Calu3 (cell line): Measurements from ENCODE around the gene CSF1. TPM values are rescaled to one million over a fixed set of nuclear protein-coding genes. Genes with fewer than 3 reads are reported as not detected.

Source experiments
- BruUV-seq: library from RNA; stranded (reverse); fragments of 400-500 nt; replicated peaks from 2 replicates; lab custom pipeline; 2021; lab: Mats Ljungman, UMichigan
- CTCF ChIA-PET: fragments of 300-600 bp; sonication (Branson Sonifier 250); formaldehyde crosslinking; loops from one replicate; lab custom pipeline; 2022; ENCODE audit warnings: antibody characterized with exemption; lab: Charles Lee
- DNase-seq: peaks from one replicate; pipeline ENCODE4 v3.0.0; 2022
- H3K27ac Mint-ChIP-seq: one replicate; pipeline ENCODE4 v1.8.0; 2022; ENCODE audit warnings: mixed read lengths; ENCODE audit not compliant: unreplicated experiment
- H3K27me3 Mint-ChIP-seq: one replicate; pipeline ENCODE4 v1.8.0; 2022; ENCODE audit warnings: mixed read lengths; ENCODE audit not compliant: unreplicated experiment
- H3K36me3 Mint-ChIP-seq: one replicate; pipeline ENCODE4 v1.8.0; 2022; ENCODE audit warnings: mild to moderate bottlenecking, moderate library complexity, mixed read lengths; ENCODE audit not compliant: insufficient read depth, unreplicated experiment
- H3K4me1 Mint-ChIP-seq: one replicate; pipeline ENCODE4 v1.8.0; 2022; ENCODE audit warnings: mild to moderate bottlenecking, low read depth, mixed read lengths; ENCODE audit not compliant: unreplicated experiment
- H3K4me3 Mint-ChIP-seq: one replicate; pipeline ENCODE4 v1.8.0; 2022; ENCODE audit warnings: mild to moderate bottlenecking, low read depth, moderate library complexity, mixed read lengths; ENCODE audit not compliant: unreplicated experiment
- H3K9me3 Mint-ChIP-seq: one replicate; pipeline ENCODE4 v1.8.0; 2022; ENCODE audit warnings: low read depth, mixed read lengths; ENCODE audit not compliant: unreplicated experiment
- CTCF ChIP-seq: fragments of 200-600 bp; IDR thresholded peaks from one replicate; pipeline ENCODE4 v1.8.0; 2022; ENCODE audit warnings: antibody characterized with exemption; ENCODE audit not compliant: unreplicated experiment
- intact Hi-C: fragments of 100-400 bp; cut with micrococcal nuclease; formaldehyde crosslinking; loops from one replicate; pipeline ENCODE4 v1.10.0; 2022; ENCODE audit not compliant: unreplicated experiment
- total RNA-seq: library from RNA; stranded (reverse); gene quantifications from 2 replicates; pipeline ENCODE4 v1.2.3, GENCODE V29; 2022

CSF1 gene
- total RNA-seq, 1 experiment from 2014 or later = 10.8 TPM

- Mint-ChIP-seq H3K36me3 (no peaks in the 10 kb centered on the region), H3K4me3 (no peak overlapping the region), H3K9me3 (no peaks in the 10 kb centered on the region), H3K27ac (no peak overlapping the region), H3K4me1 (peaks cover 30% of the 10 kb centered on the region), H3K27me3 (peaks cover 9% of the 10 kb centered on the region)
- CTCF ChIA-PET = interaction anchor here (1.0 kb wide), 1 partner anchor 82 kb away, joined by 4 read pairs; the partner anchor contains the start of gene AHCYL1
- no TSS peak for BruUV-seq
- no peak for DNase-seq
- intact Hi-C loops = no loop called here
- TF ChIP-seq CTCF = no peak
Measured at GRCh38 chr1:109902204-109902985, 8.3 kb upstream of the CSF1 start.

- Mint-ChIP-seq H3K9me3 (no peaks in the 10 kb centered on the region), H3K27me3 (peaks cover 15% of the 10 kb centered on the region), H3K4me3 (no peak overlapping the region), H3K36me3 (no peaks in the 10 kb centered on the region), H3K4me1 (peaks cover 30% of the 10 kb centered on the region), H3K27ac (no peak overlapping the region)
- CTCF ChIA-PET = no interaction called here
- BruUV-seq = no TSS peak
- intact Hi-C loops = no loop called here
- DNase-seq = no peak
- no peak for TF ChIP-seq CTCF
Measured at GRCh38 chr1:109903376-109903930, 7.2 kb upstream of the CSF1 start.

GRCh38 chr1:109904105-109904817 is 6.4 kb upstream of the CSF1 start:
- TF ChIP-seq CTCF = no peak
- BruUV-seq = no TSS peak
- Mint-ChIP-seq H3K4me3 (no peak overlapping the region), H3K4me1 (peaks cover 30% of the 10 kb centered on the region), H3K36me3 (no peaks in the 10 kb centered on the region), H3K27me3 (peaks cover 15% of the 10 kb centered on the region), H3K9me3 (no peaks in the 10 kb centered on the region), H3K27ac (no peak overlapping the region)
- CTCF ChIA-PET = interaction anchor here (0.8 kb wide), 1 partner anchor 21 kb away, joined by 3 read pairs; no protein-coding TSS in a partner anchor
- intact Hi-C loops = no loop called here
- DNase-seq = no peak

GRCh38 chr1:109905491-109905890 is 5.2 kb upstream of the CSF1 start:
- CTCF ChIA-PET = no interaction called here
- no peak overlapping the region for H3K4me3 Mint-ChIP-seq
- peaks cover 28% of the 10 kb centered on the region for H3K4me1 Mint-ChIP-seq
- no peaks in the 10 kb centered on the region for H3K9me3 Mint-ChIP-seq
- TF ChIP-seq CTCF = no peak
- peaks cover 5% of the 10 kb centered on the region for H3K36me3 Mint-ChIP-seq
- intact Hi-C loops = no loop called here
- peaks cover 15% of the 10 kb centered on the region for H3K27me3 Mint-ChIP-seq
- no peak for DNase-seq
- H3K27ac Mint-ChIP-seq = no peak overlapping the region
- BruUV-seq = no TSS peak
